Measurements from ENCODE around the gene LDLRAD3.

The LDLRAD3 gene

GRCh38 chr11:36065436-36065835 is 121.6 kb downstream of the LDLRAD3 start:
- no peak overlapping the region for H3K4me3 ChIP-seq (ENCODE audit: low read depth, low read length)
- peak; percentile 72 for DNase-seq (ENCODE audit: low read depth)
- TF ChIP-seq CTCF (conservative IDR thresholded peaks at IDR 0.05; ENCODE audit: low read depth, low read length), result no peak

- no peak overlapping the region for H3K4me3 ChIP-seq (ENCODE audit: low read depth, low read length)
- no peak for DNase-seq (ENCODE audit: low read depth)
- TF ChIP-seq CTCF (conservative IDR thresholded peaks at IDR 0.05; ENCODE audit: low read depth, low read length), result no peak
Observed at GRCh38 chr11:36066891-36067290, 123.0 kb downstream of the LDLRAD3 start.

GRCh38 chr11:36069576-36070212 is 125.8 kb downstream of the LDLRAD3 start:
- peak; percentile 34 for DNase-seq (ENCODE audit: low read depth)
- peak; percentile 34 for TF ChIP-seq CTCF (conservative IDR thresholded peaks at IDR 0.05; ENCODE audit: low read depth, low read length)

GRCh38 chr11:36070213-36070953 is 126.5 kb downstream of the LDLRAD3 start:
- no peak overlapping the region for H3K4me3 ChIP-seq (ENCODE audit: low read depth, low read length)
- no peak for DNase-seq (ENCODE audit: low read depth)
- TF ChIP-seq CTCF (conservative IDR thresholded peaks at IDR 0.05; ENCODE audit: low read depth, low read length), result no peak

More at GRCh38 chr11:36069576-36070212, 125.8 kb downstream of the LDLRAD3 start:
- no peak overlapping the region for H3K4me3 ChIP-seq (ENCODE audit: low read depth, low read length)

GRCh38 chr11:36070954-36071330 is 127.1 kb downstream of the LDLRAD3 start:
- no peak overlapping the region for H3K4me3 ChIP-seq (ENCODE audit: low read depth, low read length)
- no peak for TF ChIP-seq CTCF (conservative IDR thresholded peaks at IDR 0.05; ENCODE audit: low read depth, low read length)

GRCh38 chr11:36071917-36072500 is 128.1 kb downstream of the LDLRAD3 start:
- peak; percentile 68 for DNase-seq (ENCODE audit: low read depth)
- H3K4me3 ChIP-seq (ENCODE audit: low read depth, low read length), result no peak overlapping the region
- no peak for TF ChIP-seq CTCF (conservative IDR thresholded peaks at IDR 0.05; ENCODE audit: low read depth, low read length)

More at GRCh38 chr11:36070954-36071330, 127.1 kb downstream of the LDLRAD3 start:
- DNase-seq (ENCODE audit: low read depth), result no peak

Measured in choroid plexus epithelial cell (primary cell).